Skin of body (tissue), 2 donors: ENCODE results near the gene TBC1D1. TPM values are rescaled to one million over a fixed set of nuclear protein-coding genes. Genes with fewer than 3 reads are reported as not detected.

Experiments
- DNase-seq: peaks from one replicate; lab custom pipeline; 2025; lab: John Stamatoyannopoulos, UW
- total RNA-seq: library from RNA; depleted of rRNA; stranded (reverse); fragments of >200 nt; gene quantifications from one replicate; pipeline ENCODE4 v1.2.3, GENCODE V29; 2014

The TBC1D1 gene
- total RNA-seq, 1 donor from 2014 or later: 45.2 TPM

- DNase-seq: no peak
Measured at GRCh38 chr4:38188631-38189101, 297.8 kb downstream of the TBC1D1 start.

Other genes with a start within 250 kb of the TBC1D1 start
- 48.1 TPM for gene RELL1, start 204.7 kb upstream of the TBC1D1 start, total RNA-seq
- 35.5 TPM for gene PGM2, start 64.4 kb upstream of the TBC1D1 start, total RNA-seq
- not detected for gene PTTG2, start 69.3 kb downstream of the TBC1D1 start, total RNA-seq